Measurements from ENCODE around the gene CHD3. TPM values are rescaled to one million over a fixed set of nuclear protein-coding genes. Genes with fewer than 3 reads are reported as not detected.

CHD3 gene
- total RNA-seq, 1 experiment from 2014 or later, result 197 TPM

- Histone ChIP-seq H3K4me1 (replicated peaks; ENCODE audit: insufficient read depth) (no peaks in the 10 kb centered on the region), H3K4me3 (no peak overlapping the region), H2AFZ (no peak overlapping the region), H3K27ac (no peak overlapping the region), H4K20me1 (ENCODE audit: insufficient read depth) (no peaks in the 10 kb centered on the region), H3F3A (ENCODE audit: insufficient read depth, low read depth) (peaks cover 17% of the 10 kb centered on the region; the same call in 1 of the 2 replicates), H3K9me3 (ENCODE audit: insufficient read depth, low read depth) (no peaks in the 10 kb centered on the region), H3K79me2 (ENCODE audit: low read depth) (no peaks in the 10 kb centered on the region), H3K27me3 (ENCODE audit: insufficient read depth, low read depth) (no peaks in the 10 kb centered on the region), H3K4me2 (no peak overlapping the region), H3K9me2 (ENCODE audit: insufficient read depth) (no peaks in the 10 kb centered on the region), H3K36me3 (ENCODE audit: low read depth) (no peaks in the 10 kb centered on the region)
- no TSS peak for BruUV-seq (replicated peaks)
- intact Hi-C loops (cut with micrococcal nuclease; ENCODE audit: unreplicated experiment), result loop anchor here (5.0 kb wide), 1 partner anchor 48 kb away; no protein-coding TSS in a partner anchor
- CTCF ChIA-PET, result no interaction called here
- TF ChIP-seq EZH2 (IDR thresholded peaks at IDR 0.05; ENCODE audit: low read depth), result no peak
- TF ChIP-seq, protein P1, sequence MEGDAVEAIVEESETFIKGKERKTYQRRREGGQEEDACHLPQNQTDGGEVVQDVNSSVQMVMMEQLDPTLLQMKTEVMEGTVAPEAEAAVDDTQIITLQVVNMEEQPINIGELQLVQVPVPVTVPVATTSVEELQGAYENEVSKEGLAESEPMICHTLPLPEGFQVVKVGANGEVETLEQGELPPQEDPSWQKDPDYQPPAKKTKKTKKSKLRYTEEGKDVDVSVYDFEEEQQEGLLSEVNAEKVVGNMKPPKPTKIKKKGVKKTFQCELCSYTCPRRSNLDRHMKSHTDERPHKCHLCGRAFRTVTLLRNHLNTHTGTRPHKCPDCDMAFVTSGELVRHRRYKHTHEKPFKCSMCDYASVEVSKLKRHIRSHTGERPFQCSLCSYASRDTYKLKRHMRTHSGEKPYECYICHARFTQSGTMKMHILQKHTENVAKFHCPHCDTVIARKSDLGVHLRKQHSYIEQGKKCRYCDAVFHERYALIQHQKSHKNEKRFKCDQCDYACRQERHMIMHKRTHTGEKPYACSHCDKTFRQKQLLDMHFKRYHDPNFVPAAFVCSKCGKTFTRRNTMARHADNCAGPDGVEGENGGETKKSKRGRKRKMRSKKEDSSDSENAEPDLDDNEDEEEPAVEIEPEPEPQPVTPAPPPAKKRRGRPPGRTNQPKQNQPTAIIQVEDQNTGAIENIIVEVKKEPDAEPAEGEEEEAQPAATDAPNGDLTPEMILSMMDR (conservative IDR thresholded peaks at IDR 0.05), result no peak
- no peak for DNase-seq
- POLR2A ChIA-PET (ENCODE audit: unreplicated experiment), result interaction anchor here (0.6 kb wide), 1 partner anchor 248 kb away, joined by 4 read pairs; no protein-coding TSS in a partner anchor
Observed at GRCh38 chr17:7910711-7911110, 22.1 kb downstream of the CHD3 start.

DNA sequence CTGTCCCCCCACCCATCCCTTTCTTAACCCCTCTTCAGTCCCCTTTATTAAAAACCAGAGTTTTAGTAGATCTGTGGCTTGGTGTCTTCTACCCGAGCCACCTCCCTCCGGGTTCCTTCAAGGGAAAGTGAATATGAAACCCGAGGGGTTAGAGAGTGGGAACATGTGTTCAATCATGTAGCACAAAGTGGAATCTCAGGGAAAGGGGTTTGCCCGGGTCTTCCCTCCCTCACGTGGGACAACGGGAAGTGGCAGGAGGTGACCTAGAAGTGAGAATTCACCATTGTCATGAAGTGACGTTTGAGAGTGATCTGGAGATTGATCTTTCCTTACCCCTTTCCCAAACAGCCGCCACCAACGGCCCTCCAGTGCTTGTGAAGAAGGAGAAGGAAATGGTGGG, 22.5 kb downstream of the CHD3 start:
- no peaks in the 10 kb centered on the region for H3K79me2 ChIP-seq (ENCODE audit: low read depth)
- H3K27me3 ChIP-seq (ENCODE audit: insufficient read depth, low read depth), result no peaks in the 10 kb centered on the region
- no peaks in the 10 kb centered on the region for H3K4me1 ChIP-seq (replicated peaks; ENCODE audit: insufficient read depth)
- no peak overlapping the region for H2AFZ ChIP-seq
- H3K36me3 ChIP-seq (ENCODE audit: low read depth), result no peaks in the 10 kb centered on the region
- TF ChIP-seq, protein P1 (conservative IDR thresholded peaks at IDR 0.05), result no peak
- TF ChIP-seq EZH2 (IDR thresholded peaks at IDR 0.05; ENCODE audit: low read depth), result no peak
- no peaks in the 10 kb centered on the region for H4K20me1 ChIP-seq (ENCODE audit: insufficient read depth)
- H3F3A ChIP-seq (ENCODE audit: insufficient read depth, low read depth), result peaks cover 17% of the 10 kb centered on the region; the same call in 1 of the 2 replicates
- CTCF ChIA-PET, result no interaction called here
- no peak for DNase-seq
- H3K9me2 ChIP-seq (ENCODE audit: insufficient read depth), result no peaks in the 10 kb centered on the region
- no peaks in the 10 kb centered on the region for H3K9me3 ChIP-seq (ENCODE audit: insufficient read depth, low read depth)
- no peak overlapping the region for H3K27ac ChIP-seq
- no peak overlapping the region for H3K4me3 ChIP-seq
- intact Hi-C loops (cut with micrococcal nuclease; ENCODE audit: unreplicated experiment), result loop anchor here (5.0 kb wide), 1 partner anchor 49 kb away; no protein-coding TSS in a partner anchor
- H3K4me2 ChIP-seq, result no peak overlapping the region
- POLR2A ChIA-PET (ENCODE audit: unreplicated experiment), result interaction anchor here (0.7 kb wide), 1 partner anchor 428 kb away, joined by 5 read pairs; the partner anchor contains the start of gene ODF4
- BruUV-seq (replicated peaks), result no TSS peak

- DNase-seq, result peak; percentile 44 to 61
- no peaks in the 10 kb centered on the region for H3K79me2 ChIP-seq (ENCODE audit: low read depth)
- no peaks in the 10 kb centered on the region for H3K36me3 ChIP-seq (ENCODE audit: low read depth)
- no peaks in the 10 kb centered on the region for H3K4me1 ChIP-seq (replicated peaks; ENCODE audit: insufficient read depth)
- H3K9me3 ChIP-seq (ENCODE audit: insufficient read depth, low read depth), result no peaks in the 10 kb centered on the region
- H3K27me3 ChIP-seq (ENCODE audit: insufficient read depth, low read depth), result no peaks in the 10 kb centered on the region
- ChIA-PET POLR2A (ENCODE audit: unreplicated experiment) (interaction anchor here (0.5 to 0.7 kb wide), 7 partner anchors 19 to 335 kb away, joined by 4 to 24 read pairs (median 7); partner anchors contain the start of genes CTC1 and NAA38), CTCF (interaction anchor here (0.5 to 1.8 kb wide), 17 partner anchors 15 to 310 kb away, joined by 3 to 10 read pairs (median 5); no protein-coding TSS in a partner anchor)
- no TSS peak for BruUV-seq (replicated peaks)
- no peaks in the 10 kb centered on the region for H4K20me1 ChIP-seq (ENCODE audit: insufficient read depth)
- H3F3A ChIP-seq (ENCODE audit: insufficient read depth, low read depth), result peaks cover 17% of the 10 kb centered on the region; the same call in 1 of the 2 replicates
- no peak overlapping the region for H3K4me2 ChIP-seq
- H3K4me3 ChIP-seq, result no peak overlapping the region
- H3K27ac ChIP-seq, result no peak overlapping the region
- no peak overlapping the region for H2AFZ ChIP-seq
- intact Hi-C loops (cut with micrococcal nuclease; ENCODE audit: unreplicated experiment), result loop anchor here (1.0 to 5.0 kb wide), 6 partner anchors 26 to 170 kb away; no protein-coding TSS in a partner anchor
- no peaks in the 10 kb centered on the region for H3K9me2 ChIP-seq (ENCODE audit: insufficient read depth)
- TF ChIP-seq, protein P1 (conservative IDR thresholded peaks at IDR 0.05), result peak; percentile 66
- no peak for TF ChIP-seq EZH2 (IDR thresholded peaks at IDR 0.05; ENCODE audit: low read depth)
Observed at GRCh38 chr17:7912927-7913524, 24.4 kb downstream of the CHD3 start.

All from PC-9 (cell line).